Left renal pelvis (tissue), 4 donors: ENCODE data around the gene FADS6. TPM values are rescaled to one million over a fixed set of nuclear protein-coding genes. Genes with fewer than 3 reads are reported as not detected.

ENCODE experiments used
- DNase-seq, 4 donors: peaks; one replicate each; pipeline ENCODE4 v3.0.0-alpha.2; 2013; ENCODE audit warnings: low read depth in 4 of 4, low spot score in 3 of 4
- polyA plus RNA-seq, 4 donors: library from polyadenylated mRNA; unstranded; fragments of 120-200 nt; gene quantifications; one replicate each; pipeline ENCODE4 v1.2.1, GENCODE V29; 2013; ENCODE audit not compliant: insufficient read length in 4 of 4

Gene FADS6
- polyA plus RNA-seq, 4 donors = 0.36 to 0.49 TPM; not detected in 2

- no peak for DNase-seq
Observed at GRCh38 chr17:74892013-74892841, 1.2 kb downstream of the FADS6 start.

- no peak for DNase-seq
Observed at GRCh38 chr17:74890554-74890953, 2.9 kb downstream of the FADS6 start.

GRCh38 chr17:74888469-74888868 is 5.0 kb downstream of the FADS6 start:
- no peak for DNase-seq

- no peak for DNase-seq
Observed at GRCh38 chr17:74883241-74883745, 10.1 kb downstream of the FADS6 start.

- DNase-seq = no peak
Observed at GRCh38 chr17:74882517-74883240, 10.8 kb downstream of the FADS6 start.

- no peak for DNase-seq
Observed at GRCh38 chr17:74881073-74881472, 12.4 kb downstream of the FADS6 start.

- no peak for DNase-seq
Observed at GRCh38 chr17:74879308-74879707, 14.1 kb downstream of the FADS6 start.

GRCh38 chr17:74878658-74879057 is 14.8 kb downstream of the FADS6 start:
- DNase-seq = no peak

- no peak for DNase-seq
Observed at GRCh38 chr17:74877592-74878548, 15.6 kb downstream of the FADS6 start.

- no peak for DNase-seq
Observed at GRCh38 chr17:74875977-74876593, 17.3 kb downstream of the FADS6 start.

GRCh38 chr17:74875155-74875976 is 18.1 kb downstream of the FADS6 start:
- DNase-seq = no peak

GRCh38 chr17:74874615-74875037 is 18.8 kb downstream of the FADS6 start:
- DNase-seq = no peak

GRCh38 chr17:74873874-74874614 is 19.4 kb downstream of the FADS6 start:
- DNase-seq = no peak

GRCh38 chr17:74873037-74873873 is 20.2 kb downstream of the FADS6 start:
- DNase-seq = peak; percentile 99 to 100 (median 100)

- DNase-seq = no peak
Observed at GRCh38 chr17:74872313-74873036, 21.0 kb downstream of the FADS6 start, which contains the start of gene FDXR. TSS of gene FDXR (minus strand) at chr17:74872994. CDS start at chr17:74872944, 50 bp downstream.

- no peak for DNase-seq
Observed at GRCh38 chr17:74871356-74872076, 21.9 kb downstream of the FADS6 start.
